Lung (tissue), 12 donors: ENCODE data around the gene SAA4. TPM values are rescaled to one million over a fixed set of nuclear protein-coding genes. Genes with fewer than 3 reads are reported as not detected.
"Not testable (repeated sequence)": the region's sequence is repeated elsewhere in the genome, so short reads cannot be mapped to it uniquely, and the experiment has no call there.

ENCODE experiments used
- ATAC-seq: fragments of 200-7000 bp; cut with Tn5 transposase; one replicate; pipeline ENCODE4 v1.9.1; 2020; ENCODE audit warnings: moderate number of reproducible peaks; ENCODE audit not compliant: insufficient read depth, low FRiP score
- DNase-seq, 3 donors: peaks; one replicate each; pipeline ENCODE4 v3.0.0-alpha.2; 2013 to 2017
- H3K27ac ChIP-seq, 2 donors: one replicate each; pipeline ENCODE4 v1.5.1; 2013; ENCODE audit warnings: mild to moderate bottlenecking in 2 of 2, moderate library complexity in 2 of 2, control low read depth in 1 of 2, inconsistent platforms in 1 of 2, low read depth in 1 of 2, low read length in 1 of 2
- H3K27me3 ChIP-seq, 3 donors: one replicate each; pipeline ENCODE4 v1.5.1; 2013; ENCODE audit warnings: low read length in 2 of 3; ENCODE audit not compliant: control insufficient read depth in 3 of 3, insufficient read depth in 3 of 3
- H3K36me3 ChIP-seq, 4 donors: one replicate each; pipeline ENCODE4 v1.5.1; 2013; ENCODE audit warnings: low read length in 4 of 4, mild to moderate bottlenecking in 1 of 4, moderate library complexity in 1 of 4; ENCODE audit not compliant: control insufficient read depth in 4 of 4, insufficient read depth in 4 of 4
- H3K4me1 ChIP-seq, 5 donors: one replicate each; pipeline ENCODE4 v1.5.1; 2013; ENCODE audit warnings: low read length in 5 of 5, mild to moderate bottlenecking in 2 of 5, moderate library complexity in 1 of 5; ENCODE audit not compliant: control insufficient read depth in 5 of 5, insufficient read depth in 5 of 5
- H3K4me3 ChIP-seq: one replicate; pipeline ENCODE4 v1.5.1; 2013; ENCODE audit warnings: mild to moderate bottlenecking, control low read depth, moderate library complexity
- H3K9ac ChIP-seq, 2 donors: one replicate each; pipeline ENCODE4 v1.5.1; 2013; ENCODE audit warnings: low read length in 2 of 2, control low read depth in 1 of 2; ENCODE audit not compliant: insufficient read depth in 1 of 2
- H3K9me3 ChIP-seq, 4 donors: one replicate each; pipeline ENCODE4 v1.5.1; 2013; ENCODE audit warnings: low read length in 3 of 4, mild to moderate bottlenecking in 1 of 4, moderate library complexity in 1 of 4; ENCODE audit not compliant: control insufficient read depth in 4 of 4, insufficient read depth in 3 of 4
- WGBS, 2 donors: extraction: QIAGEN DNeasy Blood & Tissue Kit; methylation state at CpG; one replicate each; pipeline ENCODE4 v1.1.7; 2013; 5-methylcytosine and 5-hydroxymethylcytosine counted together
- polyA plus RNA-seq, 2 donors: library from polyadenylated mRNA; stranded (reverse); fragments of 200-250 nt; gene quantifications; one replicate each; pipeline ENCODE4 v1.2.1, GENCODE V29; 2013
- total RNA-seq, 2 donors: library from RNA; depleted of rRNA in 1 of 2; stranded (reverse); fragments of >200 nt in 1 of 2; gene quantifications; one replicate each; pipeline ENCODE4 v1.2.1, GENCODE V29; 2014 to 2021
- TF ChIP-seq, protein P1 (sequence below): IDR thresholded peaks from 2 replicates; pipeline ENCODE4 v1.5.1; 2012; ENCODE audit warnings: mild to moderate bottlenecking; ENCODE audit errors: control extremely low read depth, extremely low read depth
- donor health status: control.
- donor health status: control.
- donor health status: Bipolar disorder and iron deficiency.
- donor health status: healthy.
- donor health status: DM: yes; HTN: yes; CAD: no.

The SAA4 gene
- total and polyA plus RNA-seq, 4 donors = 0.39 to 6.4 (median 3.8) TPM; not detected in 1

DNA sequence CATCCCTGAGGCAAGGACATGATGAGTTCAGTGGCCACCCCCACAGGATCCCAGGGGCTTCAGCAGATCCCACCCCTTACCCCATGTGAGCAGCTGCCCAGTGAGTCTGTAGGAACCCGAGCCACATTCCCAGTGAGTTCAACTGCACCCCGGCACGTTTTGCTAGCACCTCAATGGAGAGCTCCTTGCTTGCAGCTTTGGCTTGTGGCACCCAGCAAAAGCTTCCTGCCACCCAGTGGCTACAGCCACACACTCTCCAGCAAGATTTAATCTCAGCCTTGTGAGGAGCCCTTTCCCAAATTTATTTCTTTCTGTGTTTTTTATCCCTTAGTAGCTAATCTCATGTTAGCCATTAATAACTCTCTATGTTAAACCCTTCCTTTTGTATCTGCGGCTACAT, 33.5 kb upstream of the SAA4 start:
- TF ChIP-seq, protein P1, sequence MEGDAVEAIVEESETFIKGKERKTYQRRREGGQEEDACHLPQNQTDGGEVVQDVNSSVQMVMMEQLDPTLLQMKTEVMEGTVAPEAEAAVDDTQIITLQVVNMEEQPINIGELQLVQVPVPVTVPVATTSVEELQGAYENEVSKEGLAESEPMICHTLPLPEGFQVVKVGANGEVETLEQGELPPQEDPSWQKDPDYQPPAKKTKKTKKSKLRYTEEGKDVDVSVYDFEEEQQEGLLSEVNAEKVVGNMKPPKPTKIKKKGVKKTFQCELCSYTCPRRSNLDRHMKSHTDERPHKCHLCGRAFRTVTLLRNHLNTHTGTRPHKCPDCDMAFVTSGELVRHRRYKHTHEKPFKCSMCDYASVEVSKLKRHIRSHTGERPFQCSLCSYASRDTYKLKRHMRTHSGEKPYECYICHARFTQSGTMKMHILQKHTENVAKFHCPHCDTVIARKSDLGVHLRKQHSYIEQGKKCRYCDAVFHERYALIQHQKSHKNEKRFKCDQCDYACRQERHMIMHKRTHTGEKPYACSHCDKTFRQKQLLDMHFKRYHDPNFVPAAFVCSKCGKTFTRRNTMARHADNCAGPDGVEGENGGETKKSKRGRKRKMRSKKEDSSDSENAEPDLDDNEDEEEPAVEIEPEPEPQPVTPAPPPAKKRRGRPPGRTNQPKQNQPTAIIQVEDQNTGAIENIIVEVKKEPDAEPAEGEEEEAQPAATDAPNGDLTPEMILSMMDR = no peak
- H3K27ac ChIP-seq = no peak overlapping the region
- peaks cover 0 to 5% (median 0%) of the 10 kb centered on the region in 4 donors for H3K36me3 ChIP-seq
- H3K9ac ChIP-seq = no peak overlapping the region
- H3K9me3 ChIP-seq = no peaks in the 10 kb centered on the region
- peaks cover 0 to 5% (median 0%) of the 10 kb centered on the region in 5 donors for H3K4me1 ChIP-seq
- WGBS, 2 donors = 78% methylated on average over 4 of the region's 4 CpGs
- ATAC-seq = no peak
- no peak overlapping the region for H3K4me3 ChIP-seq
- no peak for DNase-seq
- peaks cover 0 to 4% (median 0%) of the 10 kb centered on the region in 3 donors for H3K27me3 ChIP-seq

DNA sequence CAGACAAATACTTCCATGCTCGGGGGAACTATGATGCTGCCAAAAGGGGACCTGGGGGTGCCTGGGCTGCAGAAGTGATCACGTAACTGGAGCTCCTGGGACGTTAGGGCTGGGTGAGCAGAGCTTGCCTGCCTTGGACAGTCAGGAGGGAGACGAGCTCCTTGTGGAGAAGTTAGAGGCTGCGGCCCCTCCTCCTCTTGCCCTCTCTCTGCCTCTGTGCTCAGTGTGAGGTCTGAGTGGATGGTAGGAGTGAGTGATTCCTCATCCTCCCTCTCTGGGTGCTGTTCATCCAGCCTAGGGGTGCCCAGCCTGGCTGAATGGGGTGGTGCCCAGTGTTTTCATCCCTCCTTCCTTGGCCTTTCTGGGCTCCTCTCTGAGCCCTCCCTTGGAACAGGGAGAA, 32.6 kb upstream of the SAA4 start:
- H3K36me3 ChIP-seq, H3K27me3 ChIP-seq, H3K4me3 ChIP-seq, H3K27ac ChIP-seq, DNase-seq, H3K9ac ChIP-seq, ATAC-seq, H3K4me1 ChIP-seq, H3K9me3 ChIP-seq: not testable (repeated sequence)
- 78% methylated on average over 2 of the region's 5 CpGs; no CpG with 5 or more reads in 1 of the 2 donors for WGBS, 2 donors

DNA sequence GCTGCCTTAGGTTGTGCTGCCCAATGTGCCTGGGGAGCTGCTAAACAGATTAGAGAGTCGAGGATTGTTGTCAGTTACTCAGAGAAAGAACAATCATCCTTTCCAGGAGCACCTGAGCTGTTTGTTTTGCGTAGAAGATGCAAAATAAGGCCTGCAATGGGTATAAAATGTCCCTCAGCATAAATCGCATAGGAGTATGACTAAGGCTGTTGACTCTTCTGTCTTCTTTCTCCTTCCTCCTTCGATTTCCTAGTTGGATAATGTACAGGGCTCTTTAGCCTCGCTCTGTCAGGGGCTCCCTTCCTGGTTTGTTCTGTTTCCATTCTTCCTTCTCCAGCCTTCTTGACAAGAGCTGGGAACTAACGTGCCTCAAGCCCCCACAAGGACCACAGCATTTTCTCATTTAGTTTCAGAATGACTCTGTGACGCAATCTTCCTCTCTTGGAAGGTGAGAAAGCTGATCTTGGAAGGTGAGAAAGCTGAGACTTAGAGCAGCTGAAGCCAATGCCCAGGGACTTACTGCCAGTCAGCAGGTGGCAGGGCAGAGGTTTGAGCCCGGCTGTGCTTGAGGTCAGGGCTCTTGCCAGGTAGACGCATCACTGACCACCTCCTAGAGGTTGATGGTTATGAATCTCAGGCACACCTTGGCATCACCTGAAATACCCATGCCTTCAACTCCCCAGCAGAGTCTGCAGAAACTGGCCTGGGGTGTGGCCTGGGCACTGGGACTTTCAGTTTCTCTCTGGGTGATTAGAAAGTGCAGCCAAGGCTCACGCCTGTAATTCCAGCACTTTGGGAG, 30.9 kb upstream of the SAA4 start:
- H3K9me3 ChIP-seq, H3K36me3 ChIP-seq, H3K4me1 ChIP-seq, ATAC-seq, H3K27me3 ChIP-seq, H3K27ac ChIP-seq, H3K4me3 ChIP-seq, DNase-seq, H3K9ac ChIP-seq: not testable (repeated sequence)
- whole genome bisulfite sequencing, 2 donors = 66 to 89% methylated on average over 2 to 6 of the region's 10 CpGs

DNA sequence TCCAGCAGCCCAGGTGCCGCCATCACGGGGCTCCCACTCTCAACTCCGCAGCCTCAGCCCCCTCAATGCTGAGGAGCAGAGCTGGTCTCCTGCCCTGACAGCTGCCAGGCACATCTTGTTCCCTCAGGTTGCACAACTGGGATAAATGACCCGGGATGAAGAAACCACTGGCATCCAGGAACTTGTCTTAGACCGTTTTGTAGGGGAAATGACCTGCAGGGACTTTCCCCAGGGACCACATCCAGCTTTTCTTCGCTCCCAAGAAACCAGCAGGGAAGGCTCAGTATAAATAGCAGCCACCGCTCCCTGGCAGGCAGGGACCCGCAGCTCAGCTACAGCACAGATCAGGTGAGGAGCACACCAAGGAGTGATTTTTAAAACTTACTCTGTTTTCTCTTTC, 29.3 kb upstream of the SAA4 start, which contains the start of gene SAA1:
Gene SAA1 (plus strand): TSS at position 316 of the 400 bp plus-strand sequence. CDS start 624 bp downstream, outside the sequence.
- Histone ChIP-seq H3K4me1 (peaks cover 0 to 5% (median 0%) of the 10 kb centered on the region in 5 donors), H3K27me3 (peaks cover 0 to 4% (median 0%) of the 10 kb centered on the region in 3 donors), H3K36me3 (no peaks in the 10 kb centered on the region), H3K27ac (no peak within 1 kb of the TSS), H3K9me3 (no peaks in the 10 kb centered on the region), H3K4me3 (no peak within 1 kb of the TSS), H3K9ac (no peak within 1 kb of the TSS)
- DNase-seq (no peak), ATAC-seq (no peak)
- 51 to 54% methylated on average over 8 of the region's 8 CpGs for WGBS, 2 donors
- TF ChIP-seq, protein P1 = no peak
